ENCODE results near the gene EXOC4.

The EXOC4 gene

DNA sequence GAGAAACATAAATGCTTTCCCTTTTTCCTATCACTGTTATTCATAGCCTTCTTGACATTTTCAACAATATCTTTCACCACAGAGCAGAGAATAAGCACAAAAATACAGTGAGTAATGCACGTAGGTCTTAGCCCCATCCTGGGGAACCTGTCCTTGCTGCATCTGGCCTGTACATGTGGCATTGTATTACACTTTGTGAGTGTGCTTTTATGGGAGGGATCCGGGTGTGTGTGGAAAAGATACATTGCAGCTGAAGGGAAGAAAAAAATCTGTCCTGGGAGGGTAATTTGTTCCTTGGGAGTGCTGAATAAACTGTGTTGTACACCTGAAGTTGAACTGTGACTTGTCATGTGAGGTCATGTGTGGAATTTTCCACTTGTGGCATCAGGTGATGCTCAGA, 451.6 kb downstream of the EXOC4 start:
- no peak overlapping the region for H2AFZ ChIP-seq (ENCODE audit: low read length)
- no peak overlapping the region for H3K4me3 ChIP-seq (ENCODE audit: low read depth, low read length, poor library complexity, severe bottlenecking)
- no peaks in the 10 kb centered on the region for H3K9me3 ChIP-seq (ENCODE audit: low read length)
- no peaks in the 10 kb centered on the region for H3K27me3 ChIP-seq (ENCODE audit: insufficient read depth, low read length)
- H3K36me3 ChIP-seq (ENCODE audit: insufficient read depth, low read length), result no peaks in the 10 kb centered on the region
- TF ChIP-seq EZH2 (IDR thresholded peaks at IDR 0.05; ENCODE audit: borderline replicate concordance, low read length), result no peak
- TF ChIP-seq, protein P1, sequence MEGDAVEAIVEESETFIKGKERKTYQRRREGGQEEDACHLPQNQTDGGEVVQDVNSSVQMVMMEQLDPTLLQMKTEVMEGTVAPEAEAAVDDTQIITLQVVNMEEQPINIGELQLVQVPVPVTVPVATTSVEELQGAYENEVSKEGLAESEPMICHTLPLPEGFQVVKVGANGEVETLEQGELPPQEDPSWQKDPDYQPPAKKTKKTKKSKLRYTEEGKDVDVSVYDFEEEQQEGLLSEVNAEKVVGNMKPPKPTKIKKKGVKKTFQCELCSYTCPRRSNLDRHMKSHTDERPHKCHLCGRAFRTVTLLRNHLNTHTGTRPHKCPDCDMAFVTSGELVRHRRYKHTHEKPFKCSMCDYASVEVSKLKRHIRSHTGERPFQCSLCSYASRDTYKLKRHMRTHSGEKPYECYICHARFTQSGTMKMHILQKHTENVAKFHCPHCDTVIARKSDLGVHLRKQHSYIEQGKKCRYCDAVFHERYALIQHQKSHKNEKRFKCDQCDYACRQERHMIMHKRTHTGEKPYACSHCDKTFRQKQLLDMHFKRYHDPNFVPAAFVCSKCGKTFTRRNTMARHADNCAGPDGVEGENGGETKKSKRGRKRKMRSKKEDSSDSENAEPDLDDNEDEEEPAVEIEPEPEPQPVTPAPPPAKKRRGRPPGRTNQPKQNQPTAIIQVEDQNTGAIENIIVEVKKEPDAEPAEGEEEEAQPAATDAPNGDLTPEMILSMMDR (IDR thresholded peaks at IDR 0.05; ENCODE audit: low read length), result no peak
- H3K4me1 ChIP-seq (ENCODE audit: insufficient read depth, low read length, severe bottlenecking), result no peaks in the 10 kb centered on the region
- H3K4me2 ChIP-seq (ENCODE audit: low read length), result no peak overlapping the region
- no peaks in the 10 kb centered on the region for H3K9me2 ChIP-seq (ENCODE audit: low read depth, low read length)
- H4K20me1 ChIP-seq (ENCODE audit: insufficient read depth, low read length), result no peaks in the 10 kb centered on the region
- no peak overlapping the region for H3K27ac ChIP-seq (ENCODE audit: low read depth, low read length, poor library complexity, severe bottlenecking)
- H3K79me2 ChIP-seq (ENCODE audit: insufficient read depth, low read length), result no peaks in the 10 kb centered on the region
- no peak overlapping the region for H3K9ac ChIP-seq (ENCODE audit: low read length)
- H3F3A ChIP-seq (ENCODE audit: insufficient read depth, low read length), result no peaks in the 10 kb centered on the region

DNA sequence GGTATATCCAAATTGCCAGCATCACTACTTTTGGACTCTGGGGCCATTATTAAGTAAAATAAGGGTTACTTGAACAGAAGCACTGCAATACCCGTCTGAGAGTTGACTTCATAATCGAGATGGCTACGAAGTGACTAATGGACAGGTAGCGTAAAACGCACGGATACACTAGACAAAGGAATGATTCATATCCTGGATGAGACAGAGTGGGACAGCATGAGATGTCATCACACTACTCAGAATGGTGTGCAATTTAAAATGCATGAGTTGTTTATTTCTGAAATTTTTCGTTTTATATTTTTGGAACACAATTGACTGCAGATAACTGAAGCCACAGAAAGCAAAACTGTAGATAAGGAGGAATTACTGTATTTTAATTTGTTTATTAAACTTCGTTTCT, 452.7 kb downstream of the EXOC4 start:
- Histone ChIP-seq H3K9me3 (ENCODE audit: low read length) (no peaks in the 10 kb centered on the region), H3K79me2 (ENCODE audit: insufficient read depth, low read length) (no peaks in the 10 kb centered on the region), H3K27ac (ENCODE audit: low read depth, low read length, poor library complexity, severe bottlenecking) (no peak overlapping the region), H3K9ac (ENCODE audit: low read length) (no peak overlapping the region), H3K27me3 (ENCODE audit: insufficient read depth, low read length) (no peaks in the 10 kb centered on the region), H3K36me3 (ENCODE audit: insufficient read depth, low read length) (no peaks in the 10 kb centered on the region), H3K4me2 (ENCODE audit: low read length) (no peak overlapping the region), H3K9me2 (ENCODE audit: low read depth, low read length) (no peaks in the 10 kb centered on the region), H3K4me3 (ENCODE audit: low read depth, low read length, poor library complexity, severe bottlenecking) (no peak overlapping the region), H3K4me1 (ENCODE audit: insufficient read depth, low read length, severe bottlenecking) (no peaks in the 10 kb centered on the region), H4K20me1 (ENCODE audit: insufficient read depth, low read length) (no peaks in the 10 kb centered on the region), H3F3A (ENCODE audit: insufficient read depth, low read length) (no peaks in the 10 kb centered on the region), H2AFZ (ENCODE audit: low read length) (no peak overlapping the region)
- TF ChIP-seq, protein P1 (IDR thresholded peaks at IDR 0.05; ENCODE audit: low read length), result no peak

DNA sequence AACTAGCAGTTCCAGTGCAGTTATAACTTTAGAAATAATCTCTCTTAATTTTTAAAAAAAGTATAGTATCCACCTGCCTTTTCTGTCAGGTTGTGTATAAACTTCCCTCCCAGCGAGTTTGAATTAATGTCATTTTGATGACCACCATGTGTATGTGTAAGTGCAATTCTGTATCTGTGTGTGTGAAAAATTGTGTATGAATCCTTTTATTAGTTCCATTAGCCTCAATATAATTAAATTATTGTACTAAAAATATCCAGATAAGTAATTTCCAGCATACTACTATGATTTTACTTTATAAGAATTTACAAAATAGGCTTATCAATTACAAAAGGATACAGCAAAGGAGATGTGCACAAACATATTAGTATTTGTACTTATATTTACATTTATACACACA, 453.1 kb downstream of the EXOC4 start:
- no peak overlapping the region for H3K4me3 ChIP-seq (ENCODE audit: low read depth, low read length, poor library complexity, severe bottlenecking)
- no peak overlapping the region for H3K4me2 ChIP-seq (ENCODE audit: low read length)
- no peaks in the 10 kb centered on the region for H3K27me3 ChIP-seq (ENCODE audit: insufficient read depth, low read length)

More for the DNA sequence above, 453.1 kb downstream of the EXOC4 start:
- H3K4me1 ChIP-seq (ENCODE audit: insufficient read depth, low read length, severe bottlenecking), result no peaks in the 10 kb centered on the region
- no peaks in the 10 kb centered on the region for H3K9me2 ChIP-seq (ENCODE audit: low read depth, low read length)
- no peaks in the 10 kb centered on the region for H3K79me2 ChIP-seq (ENCODE audit: insufficient read depth, low read length)
- no peaks in the 10 kb centered on the region for H3K9me3 ChIP-seq (ENCODE audit: low read length)
- no peak overlapping the region for H3K9ac ChIP-seq (ENCODE audit: low read length)
- H2AFZ ChIP-seq (ENCODE audit: low read length), result no peak overlapping the region
- no peaks in the 10 kb centered on the region for H3K36me3 ChIP-seq (ENCODE audit: insufficient read depth, low read length)
- H3F3A ChIP-seq (ENCODE audit: insufficient read depth, low read length), result no peaks in the 10 kb centered on the region
- H4K20me1 ChIP-seq (ENCODE audit: insufficient read depth, low read length), result no peaks in the 10 kb centered on the region
- H3K27ac ChIP-seq (ENCODE audit: low read depth, low read length, poor library complexity, severe bottlenecking), result no peak overlapping the region
- no peak for TF ChIP-seq EZH2 (IDR thresholded peaks at IDR 0.05; ENCODE audit: borderline replicate concordance, low read length)
- TF ChIP-seq, protein P1 (IDR thresholded peaks at IDR 0.05; ENCODE audit: low read length), result no peak

Data from OCI-LY1 (cell line).